GM12878 (cell line): Measurements from ENCODE around the gene FGFRL1. TPM values are rescaled to one million over a fixed set of nuclear protein-coding genes. Genes with fewer than 3 reads are reported as not detected.

ENCODE experiments used
- ATAC-seq: fragments of 200-7000 bp; cut with Tn5 transposase; 3 replicates; pipeline ENCODE4 v1.9.1; 2020; ENCODE audit warnings: mild to moderate bottlenecking, moderate library complexity
- BruUV-seq: library from RNA; stranded (reverse); fragments of 400-500 nt; replicated peaks from 2 replicates; lab custom pipeline; 2021; lab: Mats Ljungman, UMichigan
- CTCF ChIA-PET: fragments of 300-600 bp; sonication (Branson Sonifier 250); formaldehyde crosslinking; extraction: SDS; loops from one replicate; lab custom pipeline; 2021; ENCODE audit warnings: inconsistent platforms; lab: Yijun Ruan, JAX
- POLR2A ChIA-PET: fragments of 350-600 bp; formaldehyde crosslinking; extraction: SDS; loops from one replicate; lab custom pipeline; 2021; ENCODE audit warnings: inconsistent platforms; lab: Charles Lee
- RAD21 ChIA-PET: fragments of 300-600 bp; sonication (Branson Sonifier 250); formaldehyde crosslinking; loops from one replicate; lab custom pipeline; 2023; ENCODE audit warnings: antibody characterized with exemption; ENCODE audit not compliant: unreplicated experiment; lab: Charles Lee
- SMC1A ChIA-PET: fragments of 300-600 bp; sonication (Branson Sonifier 250); formaldehyde crosslinking; loops from one replicate; lab custom pipeline; 2023; ENCODE audit not compliant: unreplicated experiment, uncharacterized antibody; lab: Charles Lee
- DNase-seq: peaks from one replicate; pipeline ENCODE4 v3.0.0-alpha.2; 2011; ENCODE audit warnings: low read depth, low spot score
- FAIRE-seq: peaks from 3 replicates; lab custom pipeline; 2011; peaks lifted over from hg19 to GRCh38; lab: Jason Lieb, UNC
- H2AFZ ChIP-seq: 2 replicates; pipeline ENCODE4 v1.6.0; 2011; ENCODE audit warnings: low read depth, low read length, control low read depth; ENCODE audit not compliant: control insufficient read depth
- H3K27ac ChIP-seq: 2 replicates; pipeline ENCODE4 v1.5.1; 2011; ENCODE audit warnings: control low read depth; ENCODE audit not compliant: control insufficient read depth, insufficient read depth
- H3K27me3 ChIP-seq, 2 experiments: replicated peaks in 1 of 2; 2 replicates each; pipeline versions ENCODE4 v1.6.0 to v1.6.1; 2011; ENCODE audit warnings: low read length in 1 of 2; ENCODE audit not compliant: control insufficient read depth in 2 of 2, insufficient read depth in 2 of 2
- H3K36me3 ChIP-seq, 2 experiments: 2 replicates each; pipeline ENCODE4 v1.5.1; 2011; ENCODE audit warnings: low read length in 1 of 2; ENCODE audit not compliant: control insufficient read depth in 2 of 2, insufficient read depth in 2 of 2
- H3K4me1 ChIP-seq: 2 replicates; pipeline ENCODE4 v1.6.1; 2011; ENCODE audit warnings: mild to moderate bottlenecking, low read length, moderate library complexity, mixed read lengths; ENCODE audit not compliant: control insufficient read depth, insufficient read depth
- H3K4me2 ChIP-seq: 2 replicates; pipeline ENCODE4 v1.6.0; 2011; ENCODE audit warnings: control low read depth; ENCODE audit not compliant: control insufficient read depth, insufficient read depth
- H3K4me3 ChIP-seq: fragments of 200-600 bp; sonication (generic); 2 replicates; pipeline ENCODE4 v1.5.1; 2016
- H3K79me2 ChIP-seq: 2 replicates; pipeline ENCODE4 v1.6.0; 2011; ENCODE audit warnings: low read length; ENCODE audit not compliant: control insufficient read depth, insufficient read depth
- H3K9ac ChIP-seq: 2 replicates; pipeline ENCODE4 v1.8.0; 2011; ENCODE audit warnings: low read length, control low read depth, mixed read lengths; ENCODE audit not compliant: control insufficient read depth, insufficient read depth
- H3K9me3 ChIP-seq: replicated peaks from 3 replicates; pipeline ENCODE4 v1.5.1; 2011; ENCODE audit warnings: mild to moderate bottlenecking, low read length; ENCODE audit not compliant: control insufficient read depth, insufficient read depth
- H4K20me1 ChIP-seq: 2 replicates; pipeline ENCODE4 v1.6.0; 2011; ENCODE audit not compliant: control insufficient read depth, insufficient read depth
- CEBPZ ChIP-seq: fragments of 150-350 bp; IDR thresholded peaks from 2 replicates; pipeline ENCODE4 v1.6.1; 2016; ENCODE audit warnings: low read depth, low read length
- CHD2 ChIP-seq: IDR thresholded peaks from 2 replicates; pipeline ENCODE4 v1.6.1; 2011; ENCODE audit warnings: low read depth, low read length, improper control_type of control experiment, borderline replicate concordance
- EZH2 ChIP-seq: IDR thresholded peaks from 2 replicates; pipeline ENCODE4 v1.6.1; 2012; ENCODE audit warnings: low read depth, mild to moderate bottlenecking, control low read depth, inconsistent platforms, low read length, borderline replicate concordance; ENCODE audit not compliant: control insufficient read depth
- GATAD2B ChIP-seq: fragments of 450-650 bp; conservative IDR thresholded peaks from 2 replicates; pipeline ENCODE4 v1.6.1; 2017; ENCODE audit warnings: low read depth, mild to moderate bottlenecking, moderate library complexity
- MXI1 ChIP-seq: fragments of 150-350 bp; IDR thresholded peaks from 2 replicates; pipeline ENCODE4 v1.6.1; 2011; ENCODE audit warnings: low read depth, mild to moderate bottlenecking, inconsistent platforms, low read length, improper control_type of control experiment
- SMC3 ChIP-seq: IDR thresholded peaks from 2 replicates; pipeline ENCODE4 v1.6.1; 2011; ENCODE audit warnings: low read length, improper control_type of control experiment, borderline replicate concordance
- ZBTB33 ChIP-seq: fragments of 450-650 bp; IDR thresholded peaks from 2 replicates; pipeline ENCODE4 v1.6.1; 2017; ENCODE audit warnings: mild to moderate bottlenecking
- ZNF24 ChIP-seq: fragments of 450-650 bp; IDR thresholded peaks from 2 replicates; pipeline ENCODE4 v1.6.1; 2017; ENCODE audit warnings: antibody characterized with exemption, mild to moderate bottlenecking
- ZNF384 ChIP-seq: IDR thresholded peaks from 2 replicates; pipeline ENCODE4 v1.6.1; 2012; ENCODE audit warnings: low read depth, mild to moderate bottlenecking, low read length, improper control_type of control experiment, borderline replicate concordance
- ZNF592 ChIP-seq: fragments of 450-650 bp; IDR thresholded peaks from 2 replicates; pipeline ENCODE4 v1.6.1; 2017; ENCODE audit warnings: mild to moderate bottlenecking, moderate library complexity
- WGBS: methylation state at CpG from one replicate; pipeline ENCODE4 v1.1.6; 2016; ENCODE audit warnings: low lambda C conversion rate; ENCODE audit not compliant: insufficient replicate concordance, insufficient coverage; ENCODE audit errors: missing lambda C conversion rate; 5-methylcytosine and 5-hydroxymethylcytosine counted together
- in situ Hi-C: fragments of 300-500 bp; cut with MboI; formaldehyde crosslinking; loops from 9 replicates; pipeline ENCODE4 v1.14.3; 2018; ENCODE audit warnings: mixed read lengths
- intact Hi-C: fragments of 100-400 bp; cut with micrococcal nuclease; formaldehyde crosslinking; loops from one replicate; pipeline ENCODE4 v1.14.2; 2022; ENCODE audit not compliant: unreplicated experiment
- polyA plus RNA-seq, 11 experiments: library from polyadenylated mRNA; depleted of rRNA in 4 of 11; unstranded in 6 of 11; stranded (reverse) in 5 of 11; fragments of >200 nt; fragmentation: Nextera tagmentation in 4 of 11; fragmentation: Illumina TruSeq in 1 of 11; extraction: Ambion mirVana in 4 of 11; extraction: Trizol in 1 of 11; gene quantifications; 1 replicate in 1 of 11; 2 replicates in 10 of 11; pipeline versions ENCODE4 v1.2.1 to v1.2.3, GENCODE V29; 2011 to 2016; ENCODE audit warnings: inconsistent platforms in 2 of 11, missing spikeins in 2 of 11, low read depth in 1 of 11
- total RNA-seq, 4 experiments: library from RNA; depleted of rRNA in 3 of 4; stranded (reverse); fragments of >200 nt in 3 of 4; fragmentation: Illumina TruSeq in 1 of 4; extraction: Trizol in 1 of 4; gene quantifications; 2 replicates each; pipeline versions ENCODE4 v1.2.1 to v1.2.3, GENCODE V29; 2013 to 2021
- TF ChIP-seq, protein P1 (sequence below): IDR thresholded peaks from 2 replicates; pipeline ENCODE4 v1.6.1; 2012; ENCODE audit warnings: low read length, inconsistent platforms

FGFRL1 gene
- total and polyA plus RNA-seq, 10 of the 15 experiments (the other 5 are each of a cell fraction or from before 2014, with no cell fraction given): 0.02 to 1.5 (median 0.29) TPM; not detected in 2

DNA sequence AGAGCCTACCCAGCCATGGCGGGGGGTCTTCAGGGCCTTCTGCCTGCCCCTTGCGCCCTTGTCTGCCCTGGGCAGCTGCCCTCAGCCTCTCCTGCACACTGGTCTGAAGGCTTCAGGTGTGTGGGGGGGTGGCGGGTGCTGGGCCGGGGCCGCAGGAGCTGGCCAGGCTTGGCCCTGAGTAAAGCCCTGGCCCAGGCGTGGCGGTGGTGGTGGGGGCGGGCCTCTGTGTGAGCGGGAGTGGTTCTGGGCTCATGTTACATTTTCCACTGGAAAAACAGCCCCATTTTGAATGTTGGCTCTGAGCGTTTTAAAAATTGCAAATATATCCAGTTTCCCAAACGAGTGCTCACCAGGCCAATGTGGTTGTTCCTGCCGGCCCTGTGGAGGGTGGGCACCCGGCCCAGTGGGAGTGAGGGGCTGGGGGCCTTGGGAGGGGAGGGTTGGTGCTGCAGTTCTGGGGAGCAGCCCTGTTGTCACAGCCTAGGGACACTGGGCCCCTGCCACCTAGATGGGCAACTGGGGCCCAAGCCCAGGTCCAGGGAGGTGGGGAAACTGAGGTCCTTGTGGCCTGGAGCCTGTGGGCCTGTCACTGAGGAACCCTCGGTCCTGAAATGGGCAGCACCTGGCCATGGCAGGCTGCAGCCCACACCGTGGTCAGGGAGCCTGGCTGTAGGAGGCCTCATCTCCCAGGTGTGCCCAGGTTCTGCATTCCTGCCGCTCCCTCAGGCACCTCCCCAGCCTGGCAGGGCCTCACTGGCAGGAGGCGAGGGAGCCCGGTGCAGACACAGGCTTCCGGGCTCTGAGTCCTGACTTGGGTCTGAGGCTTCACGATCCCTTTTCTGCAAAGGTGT lies 28.3 kb downstream of the FGFRL1 start:
- POLR2A ChIA-PET: no interaction called here
- no peaks in the 10 kb centered on the region; the same call in 2 of the 3 replicates for H3K9me3 ChIP-seq
- H3K4me1 ChIP-seq: no peaks in the 10 kb centered on the region
- no peaks in the 10 kb centered on the region for H3K36me3 ChIP-seq
- 53% methylated on average over 20 of the region's 20 CpGs for WGBS
- RAD21 ChIA-PET: no interaction called here
- no peak for FAIRE-seq
- no peak for ATAC-seq
- no peak overlapping the region for H3K9ac ChIP-seq
- H3K4me2 ChIP-seq: no peak overlapping the region
- in situ Hi-C loops (no loop called here), intact Hi-C loops (no loop called here)
- no peaks in the 10 kb centered on the region for H3K79me2 ChIP-seq
- no peak overlapping the region for H3K4me3 ChIP-seq
- SMC1A ChIA-PET: no interaction called here
- TF ChIP-seq, protein P1, sequence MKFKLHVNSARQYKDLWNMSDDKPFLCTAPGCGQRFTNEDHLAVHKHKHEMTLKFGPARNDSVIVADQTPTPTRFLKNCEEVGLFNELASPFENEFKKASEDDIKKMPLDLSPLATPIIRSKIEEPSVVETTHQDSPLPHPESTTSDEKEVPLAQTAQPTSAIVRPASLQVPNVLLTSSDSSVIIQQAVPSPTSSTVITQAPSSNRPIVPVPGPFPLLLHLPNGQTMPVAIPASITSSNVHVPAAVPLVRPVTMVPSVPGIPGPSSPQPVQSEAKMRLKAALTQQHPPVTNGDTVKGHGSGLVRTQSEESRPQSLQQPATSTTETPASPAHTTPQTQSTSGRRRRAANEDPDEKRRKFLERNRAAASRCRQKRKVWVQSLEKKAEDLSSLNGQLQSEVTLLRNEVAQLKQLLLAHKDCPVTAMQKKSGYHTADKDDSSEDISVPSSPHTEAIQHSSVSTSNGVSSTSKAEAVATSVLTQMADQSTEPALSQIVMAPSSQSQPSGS: no peak
- TF ChIP-seq SMC3 (no peak), ZNF384 (no peak), ZNF24 (no peak), ZNF592 (no peak), CHD2 (no peak), ZBTB33 (no peak), GATAD2B (no peak), MXI1 (no peak), EZH2 (no peak), CEBPZ (no peak)
- CTCF ChIA-PET: no interaction called here
- DNase-seq: no peak
- no peak overlapping the region for H2AFZ ChIP-seq
- H4K20me1 ChIP-seq: no peaks in the 10 kb centered on the region
- no TSS peak for BruUV-seq
- H3K27me3 ChIP-seq: no peaks in the 10 kb centered on the region
- no peak overlapping the region for H3K27ac ChIP-seq
